K562 (cell line): ENCODE data around the gene DIS3L2. TPM values are rescaled to one million over a fixed set of nuclear protein-coding genes. Genes with fewer than 3 reads are reported as not detected.

ENCODE experiments used
- ATAC-seq: fragments of 200-7000 bp; cut with Tn5 transposase; 3 replicates; pipeline ENCODE4 v1.9.1; 2020; ENCODE audit warnings: moderate library complexity
- BruUV-seq: library from RNA; stranded (reverse); fragments of 400-500 nt; replicated peaks from 2 replicates; lab custom pipeline; 2021; lab: Mats Ljungman, UMichigan
- CTCF ChIA-PET: fragments of 300-600 bp; formaldehyde crosslinking; extraction: SDS; loops from one replicate; lab custom pipeline; 2021; ENCODE audit warnings: low intra/inter-chr PET ratio; lab: Yijun Ruan, JAX
- POLR2A ChIA-PET: fragments of 300-600, 350-650 bp; sonication (Branson Sonifier 250); formaldehyde crosslinking; extraction: SDS; loops from one replicate; lab custom pipeline; 2021; ENCODE audit warnings: antibody characterized with exemption, inconsistent platforms; lab: Yijun Ruan, JAX
- DNase-seq, 4 experiments: peaks; one replicate each; pipeline versions ENCODE4 v3.0.0 to v3.0.0-alpha.2; 2011 to 2018; ENCODE audit warnings: low spot score in 3 of 4, mixed read lengths in 3 of 4; ENCODE audit errors: extremely low read depth in 1 of 4
- FAIRE-seq: peaks from 2 replicates; lab custom pipeline; 2011; peaks lifted over from hg19 to GRCh38; lab: Jason Lieb, UNC
- H2AFZ ChIP-seq: 2 replicates; pipeline ENCODE4 v1.6.0; 2011; ENCODE audit warnings: low read depth, low read length, control low read depth, inconsistent platforms
- H3K27ac ChIP-seq: fragments of 200-600 bp; 3 replicates; pipeline ENCODE4 v1.8.0; 2011; ENCODE audit warnings: low read depth, mild to moderate bottlenecking, control low read depth, inconsistent platforms, low read length, moderate library complexity, mixed read lengths; ENCODE audit errors: extremely low read depth
- H3K27me3 ChIP-seq, 2 experiments: fragments of 300-600 bp in 1 of 2; 2 replicates in 1 of 2; 3 replicates in 1 of 2; pipeline versions ENCODE4 v1.6.0 to v1.8.0; 2011; ENCODE audit warnings: inconsistent platforms in 2 of 2, low read length in 2 of 2, mild to moderate bottlenecking in 1 of 2, mixed read lengths in 1 of 2, moderate library complexity in 1 of 2; ENCODE audit not compliant: control insufficient read depth in 2 of 2, insufficient read depth in 2 of 2
- H3K36me3 ChIP-seq: fragments of 300-600 bp; 3 replicates; pipeline ENCODE4 v1.8.0; 2011; ENCODE audit warnings: mild to moderate bottlenecking, low read length, inconsistent platforms; ENCODE audit not compliant: control insufficient read depth, insufficient read depth
- H3K4me1 ChIP-seq, 2 experiments: fragments of 200-600 bp in 1 of 2; replicated peaks in 1 of 2; 2 replicates in 1 of 2; 3 replicates in 1 of 2; pipeline versions ENCODE4 v1.5.1 to v1.8.0; 2011; ENCODE audit warnings: inconsistent platforms in 2 of 2, low read length in 2 of 2, mild to moderate bottlenecking in 1 of 2, mixed read lengths in 1 of 2, moderate library complexity in 1 of 2; ENCODE audit not compliant: control insufficient read depth in 2 of 2, insufficient read depth in 2 of 2
- H3K4me2 ChIP-seq: 2 replicates; pipeline ENCODE4 v1.6.1; 2011; ENCODE audit warnings: low read length, control low read depth, inconsistent platforms, mixed read lengths; ENCODE audit not compliant: insufficient read depth
- H3K4me3 ChIP-seq: fragments of 200-600 bp; sonication (generic), shearing (Covaris generic); 2 replicates; pipeline ENCODE4 v1.5.1; 2016; ENCODE audit warnings: control low read depth, inconsistent platforms
- H3K79me2 ChIP-seq: fragments of 200-600 bp; 3 replicates; pipeline ENCODE4 v1.8.0; 2011; ENCODE audit warnings: low read length, inconsistent platforms; ENCODE audit not compliant: control insufficient read depth, insufficient read depth
- H3K9ac ChIP-seq, 2 experiments: 2 replicates each; pipeline versions ENCODE4 v1.6.0 to v1.6.1; 2011; ENCODE audit warnings: low read depth in 2 of 2, low read length in 2 of 2, control low read depth in 1 of 2, inconsistent platforms in 1 of 2, mild to moderate bottlenecking in 1 of 2, mixed read lengths in 1 of 2; ENCODE audit not compliant: insufficient read depth in 1 of 2
- H3K9me1 ChIP-seq: one replicate; pipeline ENCODE4 v1.6.0; 2011; ENCODE audit warnings: inconsistent platforms, mild to moderate bottlenecking, low read length, moderate library complexity; ENCODE audit not compliant: control insufficient read depth, insufficient read depth
- H3K9me3 ChIP-seq: replicated peaks from 2 replicates; pipeline ENCODE4 v1.5.1; 2011; ENCODE audit warnings: low read depth, low read length, inconsistent platforms; ENCODE audit not compliant: control insufficient read depth, insufficient read depth
- H4K20me1 ChIP-seq: replicated peaks from 2 replicates; pipeline ENCODE4 v1.6.1; 2011; ENCODE audit warnings: low read length, inconsistent platforms, mixed read lengths; ENCODE audit not compliant: control insufficient read depth, insufficient read depth
- CEBPB ChIP-seq: fragments of 450-650 bp; IDR thresholded peaks from 2 replicates; pipeline ENCODE4 v1.6.1; 2016; ENCODE audit warnings: missing genetic modification characterization, missing compliant biosample characterization
- HMG20A ChIP-seq: fragments of 450-650 bp; formaldehyde crosslinking; conservative IDR thresholded peaks from 2 replicates; pipeline ENCODE4 v1.4.0; 2020; ENCODE audit warnings: mild to moderate bottlenecking, mixed read lengths
- STAG1 ChIP-seq: sonication (generic); formaldehyde crosslinking; IDR thresholded peaks from 2 replicates; pipeline ENCODE4 v1.5.0; 2020; ENCODE audit warnings: missing genetic modification reagents, borderline replicate concordance
- TRIM24 ChIP-seq, 2 experiments: fragments of 450-650 bp; IDR thresholded peaks; 2 replicates each; pipeline ENCODE4 v1.6.1; 2016
- WGBS: fragments of 100-300 bp; shearing (Covaris generic); methylation state at CpG from one replicate; pipeline ENCODE4 v1.1.6; 2016; ENCODE audit warnings: low coverage, mixed read lengths; ENCODE audit not compliant: insufficient coverage; ENCODE audit errors: missing lambda C conversion rate; 5-methylcytosine and 5-hydroxymethylcytosine counted together
- in situ Hi-C: fragments of 300-500 bp; cut with MboI; formaldehyde crosslinking; loops from 4 replicates; pipeline ENCODE4 v1.15.0; 2018; ENCODE audit warnings: inconsistent platforms, mixed read lengths
- intact Hi-C: fragments of 100-400 bp; cut with micrococcal nuclease; formaldehyde crosslinking; loops from 2 replicates; pipeline ENCODE4 v1.14.2; 2022
- polyA plus RNA-seq, 8 experiments: library from polyadenylated mRNA; depleted of rRNA in 4 of 8; stranded (reverse) in 5 of 8; unstranded in 3 of 8; fragments of >200 nt; fragmentation: Nextera tagmentation in 2 of 8; fragmentation: Illumina TruSeq in 1 of 8; extraction: Ambion mirVana in 2 of 8; extraction: Trizol in 1 of 8; gene quantifications; 2 replicates each; pipeline versions ENCODE4 v1.2.1 to v1.2.3, GENCODE V29; 2011 to 2014; ENCODE audit warnings: inconsistent platforms in 1 of 8, missing spikeins in 1 of 8
- total RNA-seq, 7 experiments: library from RNA; depleted of rRNA in 6 of 7; stranded (reverse); fragments of >200 nt in 6 of 7; fragmentation: Illumina TruSeq in 2 of 7; extraction: Trizol in 2 of 7; gene quantifications; 2 replicates each; pipeline versions ENCODE4 v1.2.1 to v1.2.3, GENCODE V29; 2011 to 2021; ENCODE audit warnings: low replicate concordance in 1 of 7

DIS3L2 gene
- total and polyA plus RNA-seq, 9 of the 15 experiments (the other 6 are each of a cell fraction or from before 2014, with no cell fraction given): 1.5 to 19.2 (median 11.2) TPM

GRCh38 chr2:231957913-231958763, 3.4 kb upstream of the DIS3L2 start:
- 34% methylated on average over 4 of the region's 4 CpGs for WGBS
- Histone ChIP-seq H3K27me3 (no peaks in the 10 kb centered on the region), H3K36me3 (no peaks in the 10 kb centered on the region), H4K20me1 (no peaks in the 10 kb centered on the region), H3K9me3 (no peaks in the 10 kb centered on the region), H3K9me1 (no peaks in the 10 kb centered on the region), H3K4me1 (peaks cover 15 to 16% of the 10 kb centered on the region in 2 experiments; a peak in 4 of 5 replicates), H3K79me2 (peaks cover 22% of the 10 kb centered on the region), H3K4me2 (no peak overlapping the region), H2AFZ (peak overlapping the region; percentile 60), H3K4me3 (no peak overlapping the region), H3K27ac (no peak overlapping the region; the same call in 2 of the 3 replicates), H3K9ac (no peak overlapping the region)
- no TSS peak for BruUV-seq
- CTCF ChIA-PET: no interaction called here
- in situ Hi-C loops (no loop called here), intact Hi-C loops (no loop called here)
- no peak for TF ChIP-seq STAG1 (CRISPR knock-in tag)
- TF ChIP-seq HMG20A: no peak
- peak; percentile 82 for TF ChIP-seq CEBPB (tag)
- 0 out of 4 replicates have a peak, but pooled peaks of 1 of the 2 experiments have one; percentile 12 for TF ChIP-seq TRIM24 (IDR thresholded peaks at IDR 0.05)
- POLR2A ChIA-PET: no interaction called here
- no peak for FAIRE-seq
- no peak for DNase-seq
- ATAC-seq: no peak
